ENCODE measurements around the gene POU6F1.
A peak's percentile ranks its signal among the peaks of the same experiment; 100 is the strongest.

The POU6F1 gene

DNA sequence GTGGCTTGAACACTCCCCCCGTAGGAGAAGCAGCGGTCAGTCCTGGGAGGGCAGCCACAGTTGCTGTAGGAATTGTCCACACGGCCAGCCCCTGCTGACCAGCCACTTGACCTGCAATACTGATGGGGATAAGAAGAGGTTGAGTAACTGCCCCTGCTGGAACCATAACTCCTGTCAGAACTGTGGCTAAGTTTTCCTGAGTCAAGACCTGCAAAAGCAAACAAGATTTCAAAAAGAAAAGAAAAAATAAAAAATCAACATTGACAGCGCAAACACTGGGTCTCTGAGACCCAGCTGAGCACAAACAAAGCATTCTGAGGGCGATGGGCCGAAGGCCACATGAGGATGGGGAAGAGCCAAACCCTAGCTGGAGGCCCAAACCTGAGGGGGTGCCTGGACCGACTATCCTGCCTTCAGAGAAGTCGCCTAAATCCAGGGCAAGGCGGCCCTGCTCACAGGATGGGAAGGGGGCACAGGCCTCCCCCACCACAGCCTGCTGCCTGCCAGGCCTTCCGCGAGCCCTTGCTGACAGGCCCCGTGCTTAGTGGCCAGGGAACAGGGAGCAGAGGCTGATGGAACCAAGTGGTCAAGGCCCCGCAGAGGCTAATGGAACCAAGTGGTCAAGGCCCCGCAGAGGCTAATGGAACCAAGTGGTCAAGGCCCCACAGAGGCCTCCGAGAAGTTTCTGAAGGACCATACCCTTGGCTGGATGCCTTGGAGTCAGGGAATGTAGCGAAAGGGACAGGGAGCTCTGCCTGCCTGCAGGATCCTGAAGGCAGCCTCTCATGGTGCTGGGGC lies 19.1 kb downstream of the POU6F1 start:
- DNase-seq = no peak

GRCh38 chr12:51197736-51198567 lies 19.9 kb downstream of the POU6F1 start:
- DNase-seq = no peak

DNA sequence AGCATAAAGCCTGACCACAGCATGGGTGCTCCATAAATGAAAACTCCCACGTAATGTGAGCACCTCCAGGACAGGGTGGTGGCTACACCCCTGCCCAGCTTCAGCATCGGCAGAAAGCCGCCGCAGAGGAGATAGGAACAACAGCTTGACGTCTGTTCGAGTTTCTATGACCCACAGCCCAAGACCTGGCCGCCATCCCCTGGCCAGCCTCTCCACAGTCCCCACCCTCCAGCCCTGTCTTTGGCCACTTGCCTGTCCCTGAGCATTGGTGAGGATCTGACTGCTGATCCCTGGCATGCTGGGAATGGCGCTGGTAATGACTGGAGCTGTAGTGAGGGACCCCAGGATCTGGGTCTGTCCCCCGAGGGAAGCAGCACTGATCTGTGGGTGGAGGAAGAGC lies 21.3 kb downstream of the POU6F1 start:
- no peak for DNase-seq

GRCh38 chr12:51195841-51196240 lies 22.0 kb downstream of the POU6F1 start:
- no peak for DNase-seq

- DNase-seq = no peak
Observed at GRCh38 chr12:51192284-51192671, 25.6 kb downstream of the POU6F1 start.

DNA sequence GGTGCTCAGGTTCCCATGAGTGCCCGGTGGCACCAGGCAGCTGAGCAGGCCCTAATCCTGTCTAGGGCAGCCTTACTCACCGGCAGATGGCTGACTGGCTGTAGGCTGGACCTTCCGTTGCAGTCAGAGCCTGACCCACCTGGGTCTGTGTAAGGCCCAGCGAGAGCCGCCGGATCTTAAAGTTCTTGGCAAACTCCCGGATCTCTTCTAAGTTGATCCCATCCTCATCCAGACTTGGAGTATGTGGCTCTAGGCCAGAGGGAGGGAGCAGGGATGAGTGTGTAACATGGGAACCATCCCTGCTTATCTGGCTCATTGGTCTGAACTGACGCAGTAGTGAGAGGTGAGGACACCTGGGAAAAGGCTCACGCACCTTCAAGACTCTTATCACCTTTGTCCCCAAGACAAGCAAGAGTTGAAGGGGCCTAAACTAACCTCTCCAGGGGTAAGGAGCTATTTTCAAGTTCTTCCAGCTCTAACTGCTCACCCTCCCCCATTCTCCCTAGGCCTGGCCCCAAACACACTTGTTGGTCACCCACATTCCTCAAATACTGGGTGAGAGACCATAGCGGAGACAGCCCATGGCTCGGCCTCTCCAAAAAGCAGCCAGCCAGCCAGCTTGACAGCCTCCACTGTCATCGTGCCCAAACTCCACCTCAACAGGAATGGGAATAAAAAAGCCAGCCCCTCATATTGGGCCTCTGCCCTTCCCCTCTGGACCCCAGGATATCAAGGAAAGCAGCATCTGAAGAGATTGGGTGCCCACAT lies 26.2 kb downstream of the POU6F1 start:
- DNase-seq = no peak

DNA sequence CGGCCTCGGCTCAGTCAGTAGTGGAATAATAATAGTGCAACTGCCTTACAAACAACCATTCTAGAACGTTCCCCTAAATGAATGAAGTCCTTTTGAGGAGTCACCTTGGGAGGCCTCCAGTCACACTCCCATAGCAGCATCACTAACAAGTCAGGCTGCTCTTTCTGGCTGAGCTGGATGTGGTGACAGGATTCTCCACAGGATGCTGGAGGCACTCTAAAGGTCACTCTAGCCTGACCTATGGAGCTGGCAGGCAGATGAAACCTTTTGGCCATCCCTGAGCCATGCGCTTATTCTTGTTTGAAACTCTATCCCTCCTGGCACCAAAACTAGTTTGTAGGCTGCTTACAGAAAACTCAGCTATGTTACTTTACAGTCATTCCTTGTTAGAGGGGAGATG lies 27.0 kb downstream of the POU6F1 start:
- DNase-seq = no peak

GRCh38 chr12:51189790-51190355 lies 28.0 kb downstream of the POU6F1 start:
- DNase-seq = no peak

DNA sequence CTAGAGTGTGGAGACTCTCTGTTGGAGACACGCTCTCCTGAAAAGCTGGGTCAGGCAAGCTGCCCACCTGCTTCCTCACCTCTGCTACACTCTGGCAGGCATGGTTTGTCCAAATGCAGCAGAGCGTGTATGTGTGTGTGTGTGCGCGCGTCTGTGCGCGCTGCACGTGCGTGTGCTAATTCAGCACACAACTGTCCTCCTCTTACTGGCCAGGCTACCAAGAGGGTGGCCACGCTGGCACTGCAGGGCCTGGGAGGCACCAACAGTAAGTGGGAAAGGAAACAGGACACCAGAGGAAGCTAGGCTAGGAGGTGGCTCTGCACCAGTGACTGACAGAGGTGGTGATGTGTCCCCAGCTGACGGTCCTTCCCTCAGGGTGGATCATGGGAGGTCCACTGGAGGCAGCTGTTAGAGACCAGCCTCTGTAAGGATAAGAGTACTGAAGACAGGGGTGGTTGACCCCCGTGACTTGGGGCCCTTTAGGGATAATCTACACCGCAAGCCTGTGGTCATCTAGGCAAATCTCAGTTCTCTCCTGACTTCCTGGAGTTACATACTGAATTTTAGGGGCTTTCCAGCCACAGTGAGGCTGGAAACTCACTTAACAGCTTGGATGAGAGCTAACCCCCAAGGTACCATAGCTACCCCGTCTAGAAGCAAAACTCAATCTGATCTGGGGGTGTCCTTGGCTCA lies 29.4 kb downstream of the POU6F1 start:
- no peak for DNase-seq

GRCh38 chr12:51187370-51187987 lies 30.4 kb downstream of the POU6F1 start:
- no peak for DNase-seq

GRCh38 chr12:51186465-51187085 lies 31.3 kb downstream of the POU6F1 start:
- no peak for DNase-seq

DNA sequence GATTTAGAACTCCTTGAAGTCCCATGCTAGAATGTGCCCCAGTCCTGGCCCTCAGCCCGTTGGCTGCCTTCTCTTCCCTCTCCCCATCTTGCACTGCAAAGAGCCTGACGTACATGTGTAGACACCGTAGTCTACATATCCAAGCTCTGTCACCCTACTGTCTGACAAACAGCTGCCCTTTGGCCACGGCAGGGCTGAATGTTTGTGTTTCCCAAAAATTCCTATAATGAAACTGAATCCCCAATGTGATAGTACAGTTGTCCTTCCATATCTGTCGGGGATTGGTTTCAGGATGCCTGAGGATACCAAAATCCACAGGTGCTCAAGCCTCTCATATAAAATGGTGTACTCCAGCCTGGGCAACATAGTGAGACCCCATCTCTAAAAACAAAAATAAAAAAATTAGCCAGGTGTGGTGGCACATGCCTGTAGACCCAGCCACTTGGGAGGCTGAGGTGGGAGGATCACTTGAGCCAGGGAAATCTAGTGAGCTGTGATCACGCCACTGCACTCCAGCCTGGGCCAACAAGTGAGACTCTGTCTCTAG lies 32.6 kb downstream of the POU6F1 start:
- DNase-seq = no peak

- peak in 16 of 56 donors; percentile 8 to 58 (median 30) for DNase-seq
Observed at GRCh38 chr12:51183816-51184215, 34.0 kb downstream of the POU6F1 start.

DNA sequence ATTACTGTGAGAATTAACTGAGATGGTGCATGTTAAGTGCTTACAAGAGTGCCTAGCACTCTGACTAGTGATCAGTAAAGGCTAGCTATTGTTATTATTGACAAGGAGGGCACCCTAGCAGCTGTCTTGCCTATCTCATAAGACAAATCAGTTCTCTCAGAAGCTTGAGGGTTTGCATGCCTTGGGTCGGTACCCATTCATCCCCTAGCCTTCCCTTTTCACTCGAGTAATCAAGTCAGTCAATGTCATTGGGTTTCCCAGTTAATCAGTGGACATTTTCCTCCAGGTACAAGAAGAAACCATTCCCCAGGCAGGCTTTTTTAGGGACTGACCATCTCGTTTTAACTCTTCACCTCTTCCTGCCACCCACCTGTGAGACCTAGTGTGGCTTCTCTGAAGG lies 34.5 kb downstream of the POU6F1 start:
- DNase-seq = no peak

- DNase-seq = no peak
Observed at GRCh38 chr12:51181558-51181957, 36.3 kb downstream of the POU6F1 start.

- DNase-seq = no peak
Observed at GRCh38 chr12:51177897-51178296, 40.0 kb downstream of the POU6F1 start.

GRCh38 chr12:51174501-51174900 lies 43.4 kb downstream of the POU6F1 start:
- DNase-seq = no peak

- DNase-seq = peak; percentile 59 to 98 (median 92)
Observed at GRCh38 chr12:51172515-51173431, 45.1 kb downstream of the POU6F1 start, which contains the start of gene TFCP2. TFCP2 (minus strand) TSS chr12:51173135; CDS start chr12:51172422, 713 bp downstream.

Measured in amygdala (tissue), 56 donors.